B cell (primary cell): ENCODE results near the gene CNTD1. TPM values are rescaled to one million over a fixed set of nuclear protein-coding genes. Genes with fewer than 3 reads are reported as not detected.

Experiments used
- ATAC-seq: fragments of 200-7000 bp; cut with Tn5 transposase; one replicate; pipeline ENCODE4 v1.10.0; 2021; ENCODE audit warnings: low read depth, mild to moderate bottlenecking, moderate number of reproducible peaks, moderate library complexity
- CTCF ChIA-PET: fragments of 350-600 bp; sonication (Branson Sonifier 250); formaldehyde crosslinking; loops from one replicate; lab custom pipeline; 2021; ENCODE audit warnings: antibody characterized with exemption, inconsistent platforms; lab: Charles Lee
- POLR2A ChIA-PET: fragments of 350-600 bp; sonication (Branson Sonifier 250); formaldehyde crosslinking; loops from one replicate; lab custom pipeline; 2021; ENCODE audit warnings: antibody characterized with exemption; lab: Charles Lee
- DNase-seq: peaks from one replicate; pipeline ENCODE4 v3.0.0; 2013
- H2AFZ ChIP-seq: 2 replicates; pipeline ENCODE4 v1.6.1; 2012; ENCODE audit warnings: mild to moderate bottlenecking, low read depth, low read length; ENCODE audit not compliant: insufficient read depth, poor library complexity, severe bottlenecking
- H3K27ac ChIP-seq, 2 donors: 1 replicate in 1 of 2; 2 replicates in 1 of 2; pipeline ENCODE4 v1.5.1; 2012 to 2013; ENCODE audit warnings: low read length in 2 of 2, mild to moderate bottlenecking in 2 of 2, moderate library complexity in 1 of 2
- H3K27me3 ChIP-seq, 4 experiments: fragments of 200-600 bp in 1 of 4; sonication (generic) in 1 of 4; replicated peaks in 1 of 4; 1 replicate in 2 of 4; 2 replicates in 2 of 4; pipeline versions ENCODE4 v1.6.1 to v1.7.0; 2013 to 2016; ENCODE audit warnings: low read length in 3 of 4, mild to moderate bottlenecking in 2 of 4, mixed read lengths in 1 of 4, moderate library complexity in 1 of 4; ENCODE audit not compliant: insufficient read depth in 4 of 4, control insufficient read depth in 3 of 4; ENCODE audit errors: control extremely low read depth in 1 of 4
- H3K36me3 ChIP-seq, 2 experiments: replicated peaks in 1 of 2; 1 replicate in 1 of 2; 2 replicates in 1 of 2; pipeline versions ENCODE4 v1.6.1 to v1.7.1; 2013; ENCODE audit warnings: low read length in 1 of 2; ENCODE audit not compliant: insufficient read depth in 2 of 2, control insufficient read depth in 1 of 2; ENCODE audit errors: control extremely low read depth in 1 of 2, extremely low read depth in 1 of 2
- H3K4me1 ChIP-seq, 2 donors: fragments of 200-600 bp in 1 of 2; sonication (generic) in 1 of 2; 1 replicate in 1 of 2; 2 replicates in 1 of 2; pipeline versions ENCODE4 v1.5.1 to v1.6.1; 2013 to 2017; ENCODE audit warnings: low read length in 2 of 2; ENCODE audit not compliant: control insufficient read depth in 2 of 2, insufficient read depth in 2 of 2
- H3K4me2 ChIP-seq: replicated peaks from 2 replicates; pipeline ENCODE3; 2012; ENCODE audit warnings: mild to moderate bottlenecking, low read depth, low read length; ENCODE audit not compliant: poor library complexity, severe bottlenecking
- H3K4me3 ChIP-seq, 5 experiments: fragments of 200-600 bp in 1 of 5; sonication (generic) in 1 of 5; 1 replicate in 3 of 5; 2 replicates in 2 of 5; pipeline versions ENCODE4 v1.5.1 to v1.7.0; 2011 to 2016; ENCODE audit warnings: low read length in 4 of 5, mild to moderate bottlenecking in 4 of 5, low read depth in 2 of 5, control low read depth in 1 of 5, moderate library complexity in 1 of 5; ENCODE audit not compliant: insufficient read depth in 1 of 5; ENCODE audit errors: control extremely low read depth in 1 of 5, extremely low read depth in 1 of 5
- H3K79me2 ChIP-seq: fragments of 200-600 bp; sonication (generic); one replicate; pipeline ENCODE4 v1.6.0; 2016; ENCODE audit warnings: low read length; ENCODE audit not compliant: control insufficient read depth, insufficient read depth
- H3K9ac ChIP-seq: fragments of 200-600 bp; sonication (generic); 2 replicates; pipeline ENCODE4 v1.6.1; 2017; ENCODE audit warnings: mild to moderate bottlenecking, low read length, moderate library complexity
- H3K9me3 ChIP-seq, 3 donors: one replicate each; pipeline versions ENCODE4 v1.6.1 to v1.7.1; 2013; ENCODE audit warnings: low read length in 2 of 3; ENCODE audit not compliant: control insufficient read depth in 2 of 3, insufficient read depth in 1 of 3; ENCODE audit errors: control extremely low read depth in 1 of 3
- H4K20me1 ChIP-seq: 2 replicates; pipeline ENCODE4 v1.6.0; 2012; ENCODE audit warnings: mild to moderate bottlenecking, low read length; ENCODE audit not compliant: insufficient read depth, control insufficient read depth, poor library complexity, severe bottlenecking
- H3K27ac Mint-ChIP-seq: one replicate; pipeline ENCODE4 v1.8.0; 2021; ENCODE audit warnings: mixed read lengths
- H3K27me3 Mint-ChIP-seq: one replicate; pipeline ENCODE4 v1.8.0; 2021; ENCODE audit warnings: mixed read lengths
- H3K4me1 Mint-ChIP-seq: one replicate; pipeline ENCODE4 v1.8.0; 2021; ENCODE audit warnings: mixed read lengths
- H3K4me3 Mint-ChIP-seq: one replicate; pipeline ENCODE4 v1.8.0; 2021; ENCODE audit warnings: mixed read lengths
- H3K9me3 Mint-ChIP-seq: one replicate; pipeline ENCODE4 v1.8.0; 2022; ENCODE audit warnings: mixed read lengths; ENCODE audit not compliant: insufficient read depth
- EZH2 ChIP-seq: IDR thresholded peaks from 2 replicates; pipeline ENCODE4 v1.6.1; 2012; ENCODE audit warnings: borderline replicate concordance, low read depth, mild to moderate bottlenecking, moderate library complexity, low read length; ENCODE audit not compliant: insufficient read depth, poor library complexity, severe bottlenecking
- WGBS: methylation state at CpG from one replicate; pipeline ENCODE4 v1.1.5; 2013; ENCODE audit warnings: missing lambda C conversion rate; ENCODE audit not compliant: insufficient coverage; 5-methylcytosine and 5-hydroxymethylcytosine counted together
- intact Hi-C: fragments of 100-400 bp; cut with micrococcal nuclease; formaldehyde crosslinking; loops from one replicate; pipeline ENCODE4 v1.10.0; 2022
- polyA plus RNA-seq: library from polyadenylated mRNA; depleted of rRNA; stranded (reverse); fragments of >200 nt; gene quantifications from 2 replicates; pipeline ENCODE4 v1.2.3, GENCODE V29; 2012
- total RNA-seq, 2 donors: library from RNA; stranded (reverse); fragments of 120-200 nt in 1 of 2; gene quantifications; 1 replicate in 1 of 2; 2 replicates in 1 of 2; pipeline versions ENCODE4 v1.2.3 to v1.2.4, GENCODE V29; 2013 to 2022
- TF ChIP-seq, protein P1 (sequence below): fragments of 200-600 bp; IDR thresholded peaks from one replicate; pipeline ENCODE4 v1.8.0; 2022; ENCODE audit warnings: antibody characterized with exemption, mild to moderate bottlenecking

Gene CNTD1
- total and polyA plus RNA-seq, 2 donors (not counting 1 experiment from before 2014, with no cell fraction given): not detected

GRCh38 chr17:42809250-42809649 lies 10.6 kb downstream of the CNTD1 start:
- Histone ChIP-seq H3K9me3 (no peaks in the 10 kb centered on the region), H2AFZ (no peak overlapping the region), H3K36me3 (peaks cover 3 to 32% of the 10 kb centered on the region in 2 experiments), H3K4me2 (no peak overlapping the region), H3K4me1 (no peaks in the 10 kb centered on the region), H3K4me3 (no peak overlapping the region), H3K9ac (no peak overlapping the region), H4K20me1 (no peaks in the 10 kb centered on the region), H3K79me2 (no peaks in the 10 kb centered on the region), H3K27ac (no peak overlapping the region), H3K27me3 (no peaks in the 10 kb centered on the region)
- Mint-ChIP-seq H3K9me3 (no peaks in the 10 kb centered on the region), H3K4me1 (no peaks in the 10 kb centered on the region), H3K27ac (no peak overlapping the region), H3K27me3 (no peaks in the 10 kb centered on the region), H3K4me3 (no peak overlapping the region)
- intact Hi-C loops: no loop called here
- ChIA-PET CTCF (interaction anchor here (0.5 kb wide), 1 partner anchor 265 kb away, joined by 4 read pairs; no protein-coding TSS in a partner anchor), POLR2A (no interaction called here)
- DNase-seq: no peak
- TF ChIP-seq EZH2: no peak
- TF ChIP-seq, protein P1, sequence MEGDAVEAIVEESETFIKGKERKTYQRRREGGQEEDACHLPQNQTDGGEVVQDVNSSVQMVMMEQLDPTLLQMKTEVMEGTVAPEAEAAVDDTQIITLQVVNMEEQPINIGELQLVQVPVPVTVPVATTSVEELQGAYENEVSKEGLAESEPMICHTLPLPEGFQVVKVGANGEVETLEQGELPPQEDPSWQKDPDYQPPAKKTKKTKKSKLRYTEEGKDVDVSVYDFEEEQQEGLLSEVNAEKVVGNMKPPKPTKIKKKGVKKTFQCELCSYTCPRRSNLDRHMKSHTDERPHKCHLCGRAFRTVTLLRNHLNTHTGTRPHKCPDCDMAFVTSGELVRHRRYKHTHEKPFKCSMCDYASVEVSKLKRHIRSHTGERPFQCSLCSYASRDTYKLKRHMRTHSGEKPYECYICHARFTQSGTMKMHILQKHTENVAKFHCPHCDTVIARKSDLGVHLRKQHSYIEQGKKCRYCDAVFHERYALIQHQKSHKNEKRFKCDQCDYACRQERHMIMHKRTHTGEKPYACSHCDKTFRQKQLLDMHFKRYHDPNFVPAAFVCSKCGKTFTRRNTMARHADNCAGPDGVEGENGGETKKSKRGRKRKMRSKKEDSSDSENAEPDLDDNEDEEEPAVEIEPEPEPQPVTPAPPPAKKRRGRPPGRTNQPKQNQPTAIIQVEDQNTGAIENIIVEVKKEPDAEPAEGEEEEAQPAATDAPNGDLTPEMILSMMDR: no peak
- no peak for ATAC-seq
- WGBS: no CpG with 5 or more reads among the region's 3 CpGs

DNA sequence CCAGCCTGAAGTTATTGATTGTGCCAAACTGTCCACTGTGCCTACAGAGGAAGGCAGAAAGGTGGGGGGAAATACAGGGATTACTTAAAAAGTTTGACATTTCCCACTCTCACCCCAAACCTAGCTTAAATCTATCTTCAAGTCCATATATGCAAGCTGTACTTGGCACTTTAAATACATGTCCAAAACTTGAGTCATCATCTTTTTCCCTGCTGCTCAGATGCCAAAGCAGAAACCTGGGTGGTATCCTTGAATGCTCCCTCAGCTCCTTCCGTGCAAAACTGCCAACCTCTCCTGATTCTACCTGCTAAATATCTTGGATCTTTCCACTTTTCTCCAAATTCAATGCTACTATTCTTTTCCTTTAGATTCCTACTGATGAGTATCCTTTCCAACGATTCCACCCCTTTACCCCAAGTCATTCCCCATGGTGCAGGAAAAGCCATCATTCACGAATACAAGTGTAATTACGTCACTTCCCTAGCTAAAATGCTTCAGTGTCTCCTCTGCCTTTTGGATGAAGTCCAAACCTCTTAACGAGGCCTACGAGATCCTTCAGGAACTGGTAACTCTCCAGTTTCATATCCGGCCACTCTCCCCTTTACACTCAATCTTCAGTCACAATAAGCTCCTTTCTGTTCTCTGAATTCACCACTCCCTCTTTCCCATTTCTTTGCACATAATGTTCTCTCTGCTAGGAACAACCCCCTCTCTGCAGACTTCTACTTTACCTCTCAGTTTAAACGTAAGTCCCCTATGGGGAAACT lies 16.2 kb downstream of the CNTD1 start:
- no peak for ATAC-seq
- ChIA-PET CTCF (interaction anchor here (0.6 to 1.7 kb wide), 2 partner anchors 9 to 24 kb away, joined by 3 to 9 read pairs; partner anchors contain the start of gene BECN1), POLR2A (interaction anchor here (0.6 kb wide), 1 partner anchor 48 kb away, joined by 4 read pairs; no protein-coding TSS in a partner anchor)
- Histone ChIP-seq H3K27ac (no peak overlapping the region), H3K27me3 (no peaks in the 10 kb centered on the region), H3K4me1 (no peaks in the 10 kb centered on the region), H2AFZ (no peak overlapping the region), H3K79me2 (peaks cover 14% of the 10 kb centered on the region), H3K36me3 (peaks cover 7 to 72% of the 10 kb centered on the region in 2 experiments), H3K4me2 (no peak overlapping the region), H3K4me3 (no peak overlapping the region), H4K20me1 (peaks cover 5% of the 10 kb centered on the region), H3K9me3 (no peaks in the 10 kb centered on the region), H3K9ac (no peak overlapping the region)
- no peak for TF ChIP-seq EZH2
- TF ChIP-seq, protein P1: no peak
- DNase-seq: no peak
- no peak overlapping the region for H3K27ac Mint-ChIP-seq
- H3K4me3 Mint-ChIP-seq: no peak overlapping the region
- H3K9me3 Mint-ChIP-seq: no peaks in the 10 kb centered on the region
- peaks cover 2% of the 10 kb centered on the region for H3K4me1 Mint-ChIP-seq
- 98% methylated on average over 8 of the region's 8 CpGs for WGBS
- intact Hi-C loops: no loop called here
- no peaks in the 10 kb centered on the region for H3K27me3 Mint-ChIP-seq
